ENCODE results near the gene NQO2.

GRCh38 chr6:3045777-3046176, 46.1 kb downstream of the NQO2 start:
- TF ChIP-seq TSHZ1 (tag by site-specific recombination; IDR thresholded peaks at IDR 0.05; ENCODE audit: borderline replicate concordance) (no peak), PATZ1 (tag by site-specific recombination; IDR thresholded peaks at IDR 0.05) (no peak), ZNF76 (tag by site-specific recombination; IDR thresholded peaks at IDR 0.05; ENCODE audit: borderline replicate concordance, low read depth) (no peak), YY1 (tag by site-specific recombination; IDR thresholded peaks at IDR 0.05) (no peak), ZNF24 (tag by site-specific recombination; IDR thresholded peaks at IDR 0.05) (no peak), ZBTB11 (tag by site-specific recombination; conservative IDR thresholded peaks at IDR 0.05; ENCODE audit: low read depth) (no peak), PRDM6 (tag by site-specific recombination; IDR thresholded peaks at IDR 0.05) (no peak), ZNF501 (tag by site-specific recombination; IDR thresholded peaks at IDR 0.05) (no peak), CTCF (tag by site-specific recombination; IDR thresholded peaks at IDR 0.05) (no peak), HOXA7 (CRISPR knock-in tag; IDR thresholded peaks at IDR 0.05; ENCODE audit: borderline replicate concordance) (no peak), BCL6B (tag by site-specific recombination; IDR thresholded peaks at IDR 0.05) (no peak)
